ENCODE results near the gene TBC1D9B.

TBC1D9B gene

DNA sequence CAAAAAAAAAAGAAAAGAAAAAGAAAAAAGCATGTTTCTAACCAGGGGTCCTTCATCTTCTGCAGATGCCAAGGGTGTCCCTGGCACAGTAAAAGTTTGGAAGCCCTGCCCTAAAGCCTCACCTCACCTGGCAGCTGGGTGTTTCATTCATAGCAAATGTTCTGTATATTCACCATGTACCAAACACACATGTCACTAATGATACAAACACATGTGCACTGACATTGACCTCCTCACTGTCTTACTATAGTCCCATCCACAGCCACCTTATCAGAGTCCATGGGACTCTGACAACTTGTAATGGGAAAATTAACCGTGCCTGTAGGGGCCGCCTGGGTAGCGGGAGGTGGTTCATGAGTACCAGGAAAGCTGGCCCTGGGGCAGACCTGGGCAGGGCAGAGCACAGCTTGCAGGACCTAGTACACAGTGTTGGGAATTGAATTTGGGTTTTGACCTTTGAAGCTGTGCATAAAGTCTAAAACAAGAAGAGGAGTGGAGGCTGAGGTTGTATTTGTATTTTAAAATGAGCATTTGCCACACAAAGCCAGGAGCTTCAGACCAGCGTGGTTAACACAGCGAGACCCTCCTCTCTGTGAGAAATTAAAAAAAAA, 94.6 kb downstream of the TBC1D9B start:
- TF ChIP-seq, protein P1, sequence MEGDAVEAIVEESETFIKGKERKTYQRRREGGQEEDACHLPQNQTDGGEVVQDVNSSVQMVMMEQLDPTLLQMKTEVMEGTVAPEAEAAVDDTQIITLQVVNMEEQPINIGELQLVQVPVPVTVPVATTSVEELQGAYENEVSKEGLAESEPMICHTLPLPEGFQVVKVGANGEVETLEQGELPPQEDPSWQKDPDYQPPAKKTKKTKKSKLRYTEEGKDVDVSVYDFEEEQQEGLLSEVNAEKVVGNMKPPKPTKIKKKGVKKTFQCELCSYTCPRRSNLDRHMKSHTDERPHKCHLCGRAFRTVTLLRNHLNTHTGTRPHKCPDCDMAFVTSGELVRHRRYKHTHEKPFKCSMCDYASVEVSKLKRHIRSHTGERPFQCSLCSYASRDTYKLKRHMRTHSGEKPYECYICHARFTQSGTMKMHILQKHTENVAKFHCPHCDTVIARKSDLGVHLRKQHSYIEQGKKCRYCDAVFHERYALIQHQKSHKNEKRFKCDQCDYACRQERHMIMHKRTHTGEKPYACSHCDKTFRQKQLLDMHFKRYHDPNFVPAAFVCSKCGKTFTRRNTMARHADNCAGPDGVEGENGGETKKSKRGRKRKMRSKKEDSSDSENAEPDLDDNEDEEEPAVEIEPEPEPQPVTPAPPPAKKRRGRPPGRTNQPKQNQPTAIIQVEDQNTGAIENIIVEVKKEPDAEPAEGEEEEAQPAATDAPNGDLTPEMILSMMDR (IDR thresholded peaks at IDR 0.05; ENCODE audit: low read depth, low read length, missing control alignments): no peak
- no peak for DNase-seq (ENCODE audit: low read depth)

GRCh38 chr5:179812135-179812825, 95.4 kb downstream of the TBC1D9B start:
- H3K4me3 ChIP-seq (ENCODE audit: low read depth, low read length): no peak overlapping the region
- no peak for DNase-seq (ENCODE audit: low read depth)

More for the DNA sequence above, 94.6 kb downstream of the TBC1D9B start:
- no peak overlapping the region for H3K4me3 ChIP-seq (ENCODE audit: low read depth, low read length)

More at GRCh38 chr5:179812135-179812825, 95.4 kb downstream of the TBC1D9B start:
- TF ChIP-seq, protein P1 (IDR thresholded peaks at IDR 0.05; ENCODE audit: low read depth, low read length, missing control alignments): no peak

Data from GM12864 (cell line).